Measurements from ENCODE around the gene TXN. TPM values are rescaled to one million over a fixed set of nuclear protein-coding genes. Genes with fewer than 3 reads are reported as not detected.

TXN gene
- total RNA-seq: 100 to 1,000 TPM; 472 to 921 (median 819) TPM

DNA sequence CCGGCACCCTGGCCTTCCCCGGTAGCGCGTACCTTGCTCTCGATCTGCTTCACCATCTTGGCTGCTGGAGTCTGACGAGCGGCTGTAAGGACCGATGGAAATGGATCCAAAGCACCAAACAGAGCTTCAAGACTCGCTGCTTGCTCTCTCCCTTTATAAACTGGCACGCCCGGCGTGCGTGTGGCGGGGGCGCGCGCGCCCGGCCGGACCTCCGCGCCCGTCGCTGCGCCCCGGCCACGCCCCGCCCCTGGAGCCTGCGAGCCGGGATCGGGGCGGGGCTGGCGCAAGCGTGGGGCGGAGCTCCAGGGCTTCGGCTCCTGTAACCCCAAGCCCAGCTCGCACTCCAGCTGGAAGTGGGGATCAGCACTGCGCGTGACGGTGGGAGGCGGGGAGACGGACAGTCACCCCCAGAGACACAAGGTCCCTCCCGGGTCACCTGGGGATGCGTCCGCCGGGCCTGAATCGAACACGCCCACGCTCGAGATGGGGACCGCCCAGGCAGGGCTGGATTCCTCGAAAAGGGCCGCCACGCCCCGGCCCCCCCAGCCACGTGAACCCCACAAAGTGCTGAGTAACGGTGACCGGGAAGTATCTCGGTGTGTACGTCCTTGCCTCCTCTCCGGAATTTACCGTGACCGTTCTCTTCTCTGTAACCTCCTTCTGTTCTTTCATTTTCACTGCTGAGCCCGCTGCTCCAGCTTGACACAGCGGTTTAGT lies at the start of gene TXN:
TXN (minus strand) TSS at position 128 of the 717 bp plus-strand sequence; CDS start at position 56, 72 bp downstream.
- H3K9me3 ChIP-seq: no peaks in the 10 kb centered on the region
- H3K4me3 ChIP-seq: peak within 1 kb of the TSS; percentile 76 to 99 (median 97)
- peak within 1 kb of the TSS; percentile 96 to 99 (median 98) for H3K27ac ChIP-seq
- peak in 3 of 4 donors; percentile 65 to 90 (median 87) for TF ChIP-seq POLR2A (IDR thresholded peaks at IDR 0.05)
- no peak for TF ChIP-seq CTCF (IDR thresholded peaks at IDR 0.05)
- intact Hi-C loops (cut with DNase I): no loop called here
- H3K36me3 ChIP-seq: no peaks in the 10 kb centered on the region
- DNase-seq: peak; percentile 59
- WGBS, 2 donors: 0% methylated on average over 4 to 5 of the region's 65 CpGs
- no peaks in the 10 kb centered on the region for H3K27me3 ChIP-seq
- H3K4me1 ChIP-seq: peaks cover 15 to 62% (median 28%) of the 10 kb centered on the region in 3 donors

DNA sequence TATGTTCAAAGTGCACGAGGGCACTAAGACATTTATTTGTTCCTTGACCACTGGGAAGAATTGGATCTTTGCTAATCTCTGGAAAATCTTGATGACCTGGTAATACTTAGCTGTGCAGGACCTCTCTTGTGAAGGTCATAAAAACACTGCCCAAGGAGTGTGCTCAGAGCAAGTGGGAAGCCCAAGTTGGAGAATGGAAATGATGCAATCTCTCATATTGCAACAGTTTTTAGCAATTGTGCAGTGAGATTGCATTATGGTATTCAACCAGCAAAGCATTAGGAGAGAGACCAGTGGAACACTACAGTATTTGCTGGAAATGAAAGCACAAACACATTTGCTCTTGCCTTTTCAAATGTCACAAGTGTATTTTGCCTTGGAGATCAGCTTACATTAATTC lies 46.8 kb upstream of the TXN start:
- H3K4me3 ChIP-seq: no peak overlapping the region
- no peak for TF ChIP-seq POLR2A (IDR thresholded peaks at IDR 0.05)
- H3K27ac ChIP-seq: no peak overlapping the region
- no peaks in the 10 kb centered on the region for H3K36me3 ChIP-seq
- no peaks in the 10 kb centered on the region for H3K4me1 ChIP-seq
- 82 to 92% methylated on average over 1 of the region's 1 CpG for WGBS, 2 donors
- H3K27me3 ChIP-seq: no peaks in the 10 kb centered on the region
- intact Hi-C loops (cut with DNase I): no loop called here
- DNase-seq: no peak
- H3K9me3 ChIP-seq: no peaks in the 10 kb centered on the region

- WGBS, 2 donors: 73 to 79% methylated on average over 2 of the region's 2 CpGs
- Histone ChIP-seq H3K4me3 (no peak overlapping the region), H3K27me3 (no peaks in the 10 kb centered on the region), H3K27ac (no peak overlapping the region), H3K9me3 (no peaks in the 10 kb centered on the region), H3K4me1 (peaks cover 0 to 15% (median under 1%) of the 10 kb centered on the region in 3 donors), H3K36me3 (no peaks in the 10 kb centered on the region)
- DNase-seq: no peak
- intact Hi-C loops (cut with DNase I): no loop called here
- TF ChIP-seq CTCF (IDR thresholded peaks at IDR 0.05) (no peak), POLR2A (IDR thresholded peaks at IDR 0.05) (no peak)
Observed at GRCh38 chr9:110298043-110298605, 41.8 kb upstream of the TXN start.

GRCh38 chr9:110293248-110293647 lies 36.9 kb upstream of the TXN start:
- no peaks in the 10 kb centered on the region for H3K9me3 ChIP-seq
- no peak overlapping the region for H3K4me3 ChIP-seq
- H3K27me3 ChIP-seq: no peaks in the 10 kb centered on the region
- TF ChIP-seq CTCF (IDR thresholded peaks at IDR 0.05) (no peak), POLR2A (IDR thresholded peaks at IDR 0.05) (no peak)
- 45 to 85% methylated on average over 1 of the region's 1 CpG for WGBS, 2 donors
- H3K27ac ChIP-seq: peak overlapping the region; percentile 14 to 81 (median 64)
- intact Hi-C loops (cut with DNase I): no loop called here
- peaks cover 0 to 42% (median 11%) of the 10 kb centered on the region in 3 donors for H3K4me1 ChIP-seq
- H3K36me3 ChIP-seq: no peaks in the 10 kb centered on the region
- no peak for DNase-seq

GRCh38 chr9:110291921-110292557 lies 35.7 kb upstream of the TXN start:
- H3K9me3 ChIP-seq: no peaks in the 10 kb centered on the region
- 78 to 92% methylated on average over 9 to 13 of the region's 28 CpGs for WGBS, 2 donors
- peaks cover 0 to 44% (median 11%) of the 10 kb centered on the region in 3 donors for H3K4me1 ChIP-seq
- intact Hi-C loops (cut with DNase I): no loop called here
- H3K27ac ChIP-seq: peak overlapping the region; percentile 38 to 81 (median 64)
- no peaks in the 10 kb centered on the region for H3K27me3 ChIP-seq
- no peak for DNase-seq
- H3K4me3 ChIP-seq: no peak overlapping the region
- no peaks in the 10 kb centered on the region for H3K36me3 ChIP-seq
- TF ChIP-seq POLR2A (IDR thresholded peaks at IDR 0.05) (no peak), CTCF (IDR thresholded peaks at IDR 0.05) (no peak)

All from esophagus squamous epithelium (tissue), 5 donors.